HepG2 (cell line): ENCODE results near the gene VPREB3. TPM values are rescaled to one million over a fixed set of nuclear protein-coding genes. Genes with fewer than 3 reads are reported as not detected.

Source experiments
- ATAC-seq: fragments of 200-7000 bp; cut with Tn5 transposase; 3 replicates; pipeline ENCODE4 v1.9.1; 2020; ENCODE audit warnings: mild to moderate bottlenecking, moderate library complexity
- BruUV-seq: library from RNA; stranded (reverse); fragments of 400-500 nt; replicated peaks from 2 replicates; lab custom pipeline; 2021; lab: Mats Ljungman, UMichigan
- CTCF ChIA-PET: fragments of 300-600 bp; formaldehyde crosslinking; extraction: SDS; loops from one replicate; lab custom pipeline; 2021; ENCODE audit warnings: low total read pairs, inconsistent platforms, low intra/inter-chr PET ratio; lab: Yijun Ruan, JAX
- POLR2A ChIA-PET: fragments of 350-600 bp; sonication (Branson Sonifier 250); formaldehyde crosslinking; loops from one replicate; lab custom pipeline; 2020; ENCODE audit warnings: antibody characterized with exemption, inconsistent platforms; lab: Yijun Ruan, JAX
- DNase-seq: peaks from one replicate; pipeline ENCODE4 v3.0.0-alpha.2; 2015; ENCODE audit warnings: low spot score
- FAIRE-seq: peaks from 3 replicates; lab custom pipeline; 2011; peaks lifted over from hg19 to GRCh38; lab: Jason Lieb, UNC
- H2AFZ ChIP-seq: one replicate; pipeline ENCODE4 v1.6.1; 2011; ENCODE audit warnings: low read length, inconsistent platforms
- H3K27ac ChIP-seq: fragments of 300-600 bp; 3 replicates; pipeline ENCODE4 v1.8.0; 2011; ENCODE audit warnings: mixed run types, mild to moderate bottlenecking, mixed read lengths, low read length, inconsistent platforms; ENCODE audit not compliant: insufficient read depth; ENCODE audit errors: extremely low read length
- H3K27me3 ChIP-seq, 2 experiments: fragments of 200-600 bp in 1 of 2; 2 replicates in 1 of 2; 3 replicates in 1 of 2; pipeline versions ENCODE4 v1.6.0 to v1.8.0; 2011; ENCODE audit warnings: low read length in 2 of 2, mild to moderate bottlenecking in 2 of 2, moderate library complexity in 2 of 2, inconsistent platforms in 1 of 2; ENCODE audit not compliant: insufficient read depth in 2 of 2, control insufficient read depth in 1 of 2
- H3K36me3 ChIP-seq, 2 experiments: fragments of 200-600 bp in 1 of 2; replicated peaks in 1 of 2; 2 replicates in 1 of 2; 3 replicates in 1 of 2; pipeline versions ENCODE4 v1.5.1 to v1.8.0; 2011; ENCODE audit warnings: low read length in 2 of 2, inconsistent platforms in 1 of 2; ENCODE audit not compliant: insufficient read depth in 2 of 2, control insufficient read depth in 1 of 2
- H3K4me1 ChIP-seq: 2 replicates; pipeline ENCODE4 v1.5.1; 2012; ENCODE audit warnings: low read length, inconsistent platforms; ENCODE audit not compliant: insufficient read depth
- H3K4me2 ChIP-seq: 2 replicates; pipeline ENCODE4 v1.6.0; 2011; ENCODE audit warnings: low read depth, low read length, inconsistent platforms
- H3K4me3 ChIP-seq, 3 experiments: fragments of 200-600 bp in 1 of 3; sonication (generic), shearing (Covaris generic) in 1 of 3; replicated peaks in 1 of 3; 2 replicates each; pipeline ENCODE4 v1.5.1; 2011 to 2016; ENCODE audit warnings: low read length in 3 of 3, inconsistent platforms in 2 of 3, low read depth in 2 of 3, mild to moderate bottlenecking in 2 of 3, control low read depth in 1 of 3, mixed read lengths in 1 of 3; ENCODE audit not compliant: insufficient read depth in 1 of 3
- H3K79me2 ChIP-seq: one replicate; pipeline ENCODE4 v1.6.1; 2011; ENCODE audit warnings: low read length, inconsistent platforms; ENCODE audit not compliant: insufficient read depth
- H3K9ac ChIP-seq: 2 replicates; pipeline ENCODE4 v1.6.0; 2011; ENCODE audit warnings: mild to moderate bottlenecking, low read depth, low read length, inconsistent platforms; ENCODE audit not compliant: insufficient read depth
- H3K9me3 ChIP-seq: 2 replicates; pipeline ENCODE4 v1.5.1; 2012; ENCODE audit warnings: mild to moderate bottlenecking, low read length
- H4K20me1 ChIP-seq: 2 replicates; pipeline ENCODE4 v1.6.0; 2011; ENCODE audit warnings: inconsistent platforms, mild to moderate bottlenecking, low read length, moderate library complexity; ENCODE audit not compliant: insufficient read depth
- BRF2 ChIP-seq: sonication (generic); formaldehyde crosslinking; IDR thresholded peaks from 2 replicates; pipeline ENCODE4 v1.8.1; 2022; ENCODE audit warnings: mild to moderate bottlenecking, missing genetic modification reagents
- DBP ChIP-seq: sonication (generic); formaldehyde crosslinking; IDR thresholded peaks from 2 replicates; pipeline ENCODE4 v1.4.0; 2020; ENCODE audit warnings: missing genetic modification reagents; ENCODE audit errors: not compliant biosample characterization
- GABPA ChIP-seq, 2 experiments: IDR thresholded peaks; 2 replicates each; pipeline ENCODE4 v1.6.1; 2011 to 2016; ENCODE audit warnings: low read depth in 2 of 2, low read length in 1 of 2, missing biosample characterization in 1 of 2, missing genetic modification characterization in 1 of 2
- MBNL3 ChIP-seq: fragments of 250-450 bp; sonication (Bioruptor Pico); conservative IDR thresholded peaks from 2 replicates; pipeline ENCODE4 v1.8.0; 2022; ENCODE audit warnings: mild to moderate bottlenecking, inconsistent platforms
- NBN ChIP-seq: fragments of 450-650 bp; conservative IDR thresholded peaks from 2 replicates; pipeline ENCODE4 v1.6.1; 2017
- NFKB2 ChIP-seq: sonication (generic); formaldehyde crosslinking; IDR thresholded peaks from 2 replicates; pipeline ENCODE4 v1.4.0; 2020; ENCODE audit warnings: missing genetic modification reagents, borderline replicate concordance
- PLRG1 ChIP-seq: fragments of 450-650 bp; conservative IDR thresholded peaks from 2 replicates; pipeline ENCODE4 v1.6.1; 2016
- RBAK ChIP-seq: sonication (generic); formaldehyde crosslinking; IDR thresholded peaks from 2 replicates; pipeline ENCODE4 v1.5.1; 2020; ENCODE audit warnings: mild to moderate bottlenecking, missing genetic modification reagents
- RBM39 ChIP-seq: fragments of 200-400 bp; formaldehyde crosslinking; IDR thresholded peaks from one replicate; pipeline ENCODE4 v1.6.1; 2018; ENCODE audit warnings: antibody characterized with exemption, mild to moderate bottlenecking, low read depth, low read length; ENCODE audit not compliant: poor library complexity, severe bottlenecking
- SNAPC2 ChIP-seq: sonication (generic); formaldehyde crosslinking; IDR thresholded peaks from 2 replicates; pipeline ENCODE4 v1.8.1; 2022; ENCODE audit warnings: mild to moderate bottlenecking, missing genetic modification reagents
- SUZ12 ChIP-seq: fragments of 150-350 bp; IDR thresholded peaks from 2 replicates; pipeline ENCODE4 v1.6.1; 2014; ENCODE audit warnings: low read depth, low read length
- WIZ ChIP-seq: sonication (generic); formaldehyde crosslinking; IDR thresholded peaks from 2 replicates; pipeline ENCODE4 v1.5.1; 2020; ENCODE audit warnings: mild to moderate bottlenecking, missing genetic modification reagents
- ZBED4 ChIP-seq: sonication (generic); formaldehyde crosslinking; IDR thresholded peaks from 2 replicates; pipeline ENCODE4 v1.4.0; 2020; ENCODE audit warnings: missing genetic modification reagents, borderline replicate concordance
- ZC3H13 ChIP-seq: sonication (generic); formaldehyde crosslinking; IDR thresholded peaks from 2 replicates; pipeline ENCODE4 v1.8.1; 2023; ENCODE audit warnings: mild to moderate bottlenecking, missing genetic modification reagents, moderate library complexity
- ZFP82 ChIP-seq: sonication (generic); formaldehyde crosslinking; IDR thresholded peaks from 2 replicates; pipeline ENCODE4 v1.5.1; 2020; ENCODE audit warnings: mild to moderate bottlenecking, missing genetic modification reagents, borderline replicate concordance
- ZNF431 ChIP-seq: sonication (generic); formaldehyde crosslinking; IDR thresholded peaks from 2 replicates; pipeline ENCODE4 v1.9.0; 2022; ENCODE audit warnings: missing genetic modification reagents, low read depth, mild to moderate bottlenecking, borderline replicate concordance
- ZNF557 ChIP-seq: sonication (generic); formaldehyde crosslinking; IDR thresholded peaks from 2 replicates; pipeline ENCODE4 v1.4.0; 2020; ENCODE audit warnings: missing genetic modification reagents
- ZNF879 ChIP-seq: sonication (generic); formaldehyde crosslinking; IDR thresholded peaks from 2 replicates; pipeline ENCODE4 v1.8.1; 2023; ENCODE audit warnings: missing genetic modification reagents
- ZSCAN30 ChIP-seq: sonication (generic); formaldehyde crosslinking; IDR thresholded peaks from 2 replicates; pipeline ENCODE4 v1.5.0; 2020; ENCODE audit warnings: mild to moderate bottlenecking, missing genetic modification reagents
- WGBS: methylation state at CpG from one replicate; pipeline ENCODE4 v1.1.6; 2017; ENCODE audit warnings: low lambda C conversion rate; 5-methylcytosine and 5-hydroxymethylcytosine counted together
- in situ Hi-C: cut with HindIII; loops from 2 replicates; pipeline ENCODE4 v1.10.0; 2017; ENCODE audit warnings: low pct_unique_long_range_greater_than_20kb; ENCODE audit not compliant: extremely low pct_ligation_motif_present
- intact Hi-C: fragments of 100-400 bp; cut with micrococcal nuclease; formaldehyde crosslinking; loops from one replicate; pipeline ENCODE4 v1.10.0; 2022; ENCODE audit not compliant: unreplicated experiment
- polyA plus RNA-seq, 8 experiments: library from polyadenylated mRNA; depleted of rRNA in 3 of 8; stranded (reverse) in 7 of 8; unstranded in 1 of 8; fragments of >200 nt; fragmentation: Illumina TruSeq in 4 of 8; extraction: Trizol in 4 of 8; gene quantifications; 2 replicates each; pipeline versions ENCODE4 v1.2.1 to v1.2.3, GENCODE V29; 2011 to 2016; ENCODE audit warnings: low read depth in 4 of 8, missing spikeins in 1 of 8, mixed read lengths in 1 of 8; ENCODE audit not compliant: insufficient read depth in 1 of 8
- total RNA-seq, 5 experiments: library from RNA; depleted of rRNA; stranded (reverse); fragments of >200 nt; fragmentation: Illumina TruSeq; extraction: Trizol; gene quantifications; 2 replicates each; pipeline ENCODE4 v1.2.3, GENCODE V29; 2016; ENCODE audit warnings: low read depth in 1 of 5

Gene VPREB3
- total and polyA plus RNA-seq, 2 of the 13 experiments (the other 11 are each of a cell fraction or from before 2014, with no cell fraction given): 0.22 TPM; not detected in 1

- BruUV-seq: no TSS peak
- peaks cover 11% of the 10 kb centered on the region for H3K4me1 ChIP-seq
- H4K20me1 ChIP-seq: no peaks in the 10 kb centered on the region
- in situ Hi-C loops: no loop called here
- 98% methylated on average over 13 of the region's 18 CpGs for WGBS
- H3K4me2 ChIP-seq: no peak overlapping the region
- ChIA-PET CTCF (no interaction called here), POLR2A (no interaction called here)
- H3K4me3 ChIP-seq: no peak overlapping the region
- TF ChIP-seq SNAPC2 (no peak), RBAK (CRISPR knock-in tag) (no peak), ZNF431 (no peak), NFKB2 (no peak), GABPA (IDR thresholded peaks at IDR 0.05; ENCODE audit: low read depth, low read length) (no peak), GABPA (CRISPR knock-in tag; IDR thresholded peaks at IDR 0.05; ENCODE audit: low read depth) (no peak), PLRG1 (no peak), RBM39 (no peak), SUZ12 (no peak), ZNF879 (CRISPR knock-in tag) (no peak), ZBED4 (CRISPR knock-in tag) (no peak), ZFP82 (CRISPR knock-in tag) (no peak), DBP (CRISPR knock-in tag) (no peak), ZNF557 (CRISPR knock-in tag) (no peak), WIZ (CRISPR knock-in tag) (no peak), BRF2 (CRISPR knock-in tag) (no peak), ZSCAN30 (no peak), MBNL3 (CRISPR knock-in tag) (no peak), ZC3H13 (CRISPR knock-in tag) (no peak), NBN (no peak)
- ATAC-seq (no peak), FAIRE-seq (no peak), DNase-seq (no peak)
- H3K27ac ChIP-seq: no peak overlapping the region
- H3K36me3 ChIP-seq: peaks cover 30 to 68% of the 10 kb centered on the region in 2 experiments; a peak in 4 of 5 replicates
- no peaks in the 10 kb centered on the region for H3K9me3 ChIP-seq
- no peak overlapping the region for H2AFZ ChIP-seq
- no peak overlapping the region for H3K9ac ChIP-seq
- intact Hi-C loops: no loop called here
- H3K79me2 ChIP-seq: no peaks in the 10 kb centered on the region
- H3K27me3 ChIP-seq: no peaks in the 10 kb centered on the region
Observed at GRCh38 chr22:23800297-23801237, 46.3 kb upstream of the VPREB3 start.
